ENCODE results near the gene CABCOCO1. TPM values are rescaled to one million over a fixed set of nuclear protein-coding genes. Genes with fewer than 3 reads are reported as not detected.

CABCOCO1 gene
- 0.71 and 0.94 TPM in 2 replicates for polyA plus RNA-seq (2012; rRNA removed)
- polyA plus RNA-seq (2012; cell fraction: cytosol; rRNA removed) = 1.6 and 2.2 TPM in 2 replicates
- 0.11 and 0.44 TPM in 2 replicates for polyA plus RNA-seq (2012; cell fraction: nucleus; rRNA removed)

GRCh38 chr10:61662794-61663259, at the start of gene CABCOCO1:
TSS of gene CABCOCO1 (plus strand) at chr10:61662929. CDS start at chr10:61662973, 44 bp downstream.
- peak within 1 kb of the TSS; percentile 58; the same call in 1 of the 2 replicates for H3K9ac ChIP-seq
- no peak for TF ChIP-seq POLR2AphosphoS5 (IDR thresholded peaks at IDR 0.05; ENCODE audit: low read depth, low read length)
- TF ChIP-seq TCF12 (IDR thresholded peaks at IDR 0.05) = 0 out of 2 replicates have a peak, but pooled peaks have one; percentile 10
- peak; percentile 14; the same call in 1 of the 2 replicates for TF ChIP-seq CTCF (IDR thresholded peaks at IDR 0.05)
- peak; percentile 29; the same call in 1 of the 2 replicates for TF ChIP-seq GATA2 (CRISPR knock-in tag; IDR thresholded peaks at IDR 0.05)
- TF ChIP-seq REST (IDR thresholded peaks at IDR 0.05; ENCODE audit: low read depth, low read length) = no peak
- TF ChIP-seq RAD21 (IDR thresholded peaks at IDR 0.05; ENCODE audit: low read length) = peak; percentile 30; the same call in 1 of the 2 replicates
- TF ChIP-seq SIN3A (IDR thresholded peaks at IDR 0.05; ENCODE audit: borderline replicate concordance, low read depth, low read length) = no peak

GRCh38 chr10:61613665-61614064, 49.1 kb upstream of the CABCOCO1 start:
- peaks cover 0 to 12% of the 10 kb centered on the region in 2 experiments; a peak in 2 of 4 replicates for H3K4me1 ChIP-seq (ENCODE audit: control insufficient read depth in 1 of 2, insufficient read depth in 2 of 2, low read depth in 1 of 2, low read length in 1 of 2)
- H3K9me3 ChIP-seq = no peaks in the 10 kb centered on the region
- no peak overlapping the region for H2AFZ ChIP-seq (ENCODE audit: low read depth)
- H3K36me3 ChIP-seq (replicated peaks in 1 of 2; ENCODE audit: control insufficient read depth in 1 of 2, insufficient read depth in 2 of 2, low read length in 1 of 2) = no peaks in the 10 kb centered on the region
- 97% methylated on average over 2 of the region's 2 CpGs for WGBS (ENCODE audit: low lambda C conversion rate)
- no peaks in the 10 kb centered on the region for H3K27me3 ChIP-seq (ENCODE audit: insufficient read depth)
- no peaks in the 10 kb centered on the region for H4K20me1 ChIP-seq (ENCODE audit: insufficient read depth)
- H3K9ac ChIP-seq = no peak overlapping the region
- H3K4me3 ChIP-seq (ENCODE audit: low read depth in 2 of 2, low read length in 1 of 2) = no peak overlapping the region
- H3K79me2 ChIP-seq (ENCODE audit: insufficient read depth) = no peaks in the 10 kb centered on the region
- CTCF ChIA-PET = no interaction called here
- H3F3A ChIP-seq (replicated peaks; ENCODE audit: insufficient read depth) = no peaks in the 10 kb centered on the region
- H3K9me2 ChIP-seq = no peaks in the 10 kb centered on the region
- DNase-seq = no peak
- no peak overlapping the region for H3K27ac ChIP-seq (ENCODE audit: low read depth in 2 of 2, low read length in 1 of 2)
- no peak overlapping the region for H3K4me2 ChIP-seq
- POLR2A ChIA-PET = no interaction called here
- no peak for TF ChIP-seq REST (IDR thresholded peaks at IDR 0.05; ENCODE audit: low read depth, low read length)
- TF ChIP-seq NFIC (IDR thresholded peaks at IDR 0.05; ENCODE audit: borderline replicate concordance) = no peak
- no peak for TF ChIP-seq NRF1 (IDR thresholded peaks at IDR 0.05; ENCODE audit: low read depth, low read length)
- TF ChIP-seq IRF3 (IDR thresholded peaks at IDR 0.05; ENCODE audit: low read depth, low read length) = no peak
- no peak for TF ChIP-seq MAX (IDR thresholded peaks at IDR 0.05; ENCODE audit: low read depth)
- TF ChIP-seq YY1 (IDR thresholded peaks at IDR 0.05; ENCODE audit: low read depth) = no peak
- no peak for TF ChIP-seq TCF12 (IDR thresholded peaks at IDR 0.05)
- TF ChIP-seq FOXM1 (IDR thresholded peaks at IDR 0.05; ENCODE audit: low read depth) = no peak
- no peak for TF ChIP-seq PBX3 (IDR thresholded peaks at IDR 0.05)

More at GRCh38 chr10:61662794-61663259, at the start of gene CABCOCO1:
- Histone ChIP-seq H3K9me3 (no peaks in the 10 kb centered on the region), H3K4me2 (peak within 1 kb of the TSS; percentile 52), H3F3A (replicated peaks; ENCODE audit: insufficient read depth) (peaks cover 13% of the 10 kb centered on the region), H3K4me1 (ENCODE audit: control insufficient read depth in 1 of 2, insufficient read depth in 2 of 2, low read depth in 1 of 2, low read length in 1 of 2) (no peaks in the 10 kb centered on the region; a peak in 1 of 4 replicates), H3K79me2 (ENCODE audit: insufficient read depth) (no peaks in the 10 kb centered on the region), H2AFZ (ENCODE audit: low read depth) (peak within 1 kb of the TSS; percentile 63; the same call in 1 of the 2 replicates), H3K27ac (ENCODE audit: low read depth in 2 of 2, low read length in 1 of 2) (peak within 1 kb of the TSS; percentile 39 to 71), H3K9me2 (no peaks in the 10 kb centered on the region), H3K36me3 (replicated peaks in 1 of 2; ENCODE audit: control insufficient read depth in 1 of 2, insufficient read depth in 2 of 2, low read length in 1 of 2) (no peaks in the 10 kb centered on the region), H4K20me1 (ENCODE audit: insufficient read depth) (no peaks in the 10 kb centered on the region), H3K4me3 (ENCODE audit: low read depth in 2 of 2, low read length in 1 of 2) (peak within 1 kb of the TSS; percentile 56 to 61; a peak in 3 of 4 replicates), H3K27me3 (ENCODE audit: insufficient read depth) (no peaks in the 10 kb centered on the region)
- ChIA-PET CTCF (interaction anchor here (1.4 kb wide), 1 partner anchor 70 kb away, joined by 3 read pairs; no protein-coding TSS in a partner anchor), POLR2A (no interaction called here)
- peak; percentile 87 for DNase-seq
- 52% methylated on average over 18 of the region's 51 CpGs for WGBS (ENCODE audit: low lambda C conversion rate)
